Stimulated activated CD4-positive, alpha-beta T cell treated with anti-CD3 and anti-CD28 coated beads, Interleukin-1b, Interleukin-23, amount 100 ng/mL, for 24 hours (primary cell): ENCODE results near the gene STIM1.
"Not testable (repeated sequence)": the region's sequence is repeated elsewhere in the genome, so short reads cannot be mapped to it uniquely, and the experiment has no call there.

Experiments used
- DNase-seq, 4 experiments: peaks; one replicate each; pipeline ENCODE4 v3.0.0-alpha.2; 2020; ENCODE audit warnings: low read depth in 4 of 4, low spot score in 1 of 4

Gene STIM1

DNA sequence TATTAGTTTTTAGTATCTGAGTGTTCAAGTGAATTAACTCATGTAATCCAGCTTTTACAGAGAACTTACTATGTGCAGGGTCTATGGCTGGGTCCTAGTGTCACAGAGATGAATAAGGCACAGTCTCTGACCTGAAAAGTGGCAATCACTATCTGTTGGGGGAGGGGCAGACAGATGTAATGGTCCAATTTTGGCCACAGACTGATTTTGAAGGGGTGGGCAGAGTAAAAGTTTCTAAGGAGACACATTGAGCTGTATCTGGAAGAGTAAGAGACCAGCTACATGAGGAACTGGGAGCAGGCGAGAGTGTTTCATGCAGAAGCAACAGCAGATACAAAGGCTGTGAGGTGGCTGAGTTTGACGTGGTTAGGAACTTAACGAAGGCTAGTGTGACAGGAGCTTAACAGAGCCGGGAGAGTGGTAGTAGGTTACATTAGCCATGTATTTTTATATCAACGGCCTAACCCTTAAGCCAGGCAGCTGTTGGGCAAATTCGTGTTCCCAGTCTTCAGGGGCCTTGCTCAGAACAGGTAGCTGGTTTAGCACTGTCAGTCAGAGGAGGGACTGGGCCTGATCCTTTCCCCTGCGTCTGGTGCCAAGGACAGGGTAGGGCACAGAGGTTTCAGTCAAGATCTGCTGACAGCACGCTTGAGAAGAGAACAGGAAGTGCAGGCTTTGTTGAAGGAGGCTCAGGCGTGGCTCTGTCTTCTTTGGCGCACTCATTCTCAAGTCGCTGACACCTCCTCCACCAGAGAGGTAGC lies 1.4 kb upstream of the STIM1 start:
- DNase-seq, result peak in 2 of 4 experiments; percentile 25 to 42

- no peak for DNase-seq
Observed at GRCh38 chr11:3854660-3854976, 846 bp upstream of the STIM1 start.

DNA sequence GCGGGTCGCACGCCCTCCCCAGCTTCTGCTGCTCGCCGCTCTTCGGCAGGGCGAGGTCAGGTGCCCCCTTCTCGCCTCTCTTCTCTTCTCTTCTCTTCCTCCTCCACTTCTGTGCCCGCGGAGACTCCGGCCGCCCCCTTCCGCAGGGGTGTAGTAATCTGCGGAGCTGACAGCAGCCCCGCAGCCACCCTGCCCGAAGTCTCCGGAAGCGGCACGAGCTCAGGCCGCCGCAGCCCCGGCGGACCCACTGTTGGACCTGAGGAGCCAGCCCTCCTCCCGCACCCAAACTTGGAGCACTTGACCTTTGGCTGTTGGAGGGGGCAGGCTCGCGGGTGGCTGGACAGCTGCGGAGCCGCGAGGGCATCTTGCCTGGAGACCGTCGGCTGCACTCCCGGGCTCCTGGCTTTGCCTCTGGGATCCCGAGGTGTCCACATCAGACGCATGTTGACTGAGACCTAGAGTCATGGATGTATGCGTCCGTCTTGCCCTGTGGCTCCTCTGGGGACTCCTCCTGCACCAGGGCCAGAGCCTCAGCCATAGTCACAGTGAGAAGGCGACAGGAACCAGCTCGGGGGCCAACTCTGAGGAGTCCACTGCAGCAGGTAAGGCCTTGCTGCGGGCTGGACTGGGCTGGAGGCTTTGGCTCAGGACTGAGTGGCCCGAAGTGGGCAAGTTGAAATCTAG lies 486 bp downstream of the STIM1 start:
- no peak for DNase-seq

DNA sequence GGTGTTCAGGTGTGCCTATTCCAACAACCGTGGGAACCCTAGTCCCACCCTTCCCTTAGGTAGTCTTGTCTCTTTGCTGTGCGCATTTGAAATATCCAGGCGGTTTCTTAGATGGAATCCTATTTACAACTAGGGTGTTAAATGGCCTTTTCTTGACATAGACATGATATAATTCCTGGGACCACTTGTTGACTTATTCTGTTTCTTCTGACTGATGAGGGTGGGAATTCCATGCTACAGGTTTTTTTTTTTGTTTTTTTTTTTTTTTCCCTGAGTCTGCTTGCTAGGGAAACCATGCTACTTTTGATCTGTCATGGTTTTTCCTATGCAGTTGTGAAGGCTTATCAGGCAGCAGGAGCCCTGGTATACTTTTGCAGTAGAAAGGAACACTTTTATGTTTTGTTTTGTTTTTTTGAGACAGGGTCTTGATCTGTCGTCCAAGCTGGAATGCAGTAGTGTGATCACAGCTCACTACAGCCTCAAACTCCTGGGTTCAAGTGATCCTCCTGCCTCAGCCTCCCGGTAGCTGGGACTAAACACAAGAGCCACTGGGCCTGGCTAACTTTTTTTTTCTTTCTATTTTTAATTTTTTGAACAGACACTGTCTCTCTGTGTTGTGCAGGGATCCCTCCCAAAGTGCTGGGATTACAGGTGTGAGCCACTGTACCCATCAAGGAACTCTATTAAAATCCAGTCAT lies 1.5 kb downstream of the STIM1 start:
- no peak for DNase-seq

- DNase-seq, result no peak
Observed at GRCh38 chr11:3857628-3858027, 2.2 kb downstream of the STIM1 start.

GRCh38 chr11:3859373-3859881 lies 4.0 kb downstream of the STIM1 start:
- no peak for DNase-seq

DNA sequence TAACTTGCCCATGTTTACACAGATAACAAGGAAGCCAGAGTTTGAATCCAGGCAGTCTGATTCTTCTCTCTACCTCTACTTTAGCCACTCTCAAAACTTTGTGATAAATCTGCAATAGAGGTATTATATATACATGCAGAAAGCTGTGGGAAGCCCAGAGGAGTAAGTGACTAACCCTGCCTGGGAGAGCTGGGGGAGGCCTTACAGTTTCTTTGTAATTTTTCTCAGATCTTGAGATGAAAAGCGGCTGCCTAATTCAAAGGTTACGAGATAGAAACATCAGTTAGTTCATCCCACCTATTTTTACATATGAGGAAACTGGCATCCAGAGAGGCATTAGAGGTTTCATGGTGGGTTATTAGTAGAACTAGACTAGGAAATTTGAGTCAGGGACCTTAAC lies 4.9 kb downstream of the STIM1 start:
- no peak for DNase-seq

- not testable (repeated sequence) for DNase-seq
Observed at GRCh38 chr11:3860898-3861393, 5.5 kb downstream of the STIM1 start.

DNA sequence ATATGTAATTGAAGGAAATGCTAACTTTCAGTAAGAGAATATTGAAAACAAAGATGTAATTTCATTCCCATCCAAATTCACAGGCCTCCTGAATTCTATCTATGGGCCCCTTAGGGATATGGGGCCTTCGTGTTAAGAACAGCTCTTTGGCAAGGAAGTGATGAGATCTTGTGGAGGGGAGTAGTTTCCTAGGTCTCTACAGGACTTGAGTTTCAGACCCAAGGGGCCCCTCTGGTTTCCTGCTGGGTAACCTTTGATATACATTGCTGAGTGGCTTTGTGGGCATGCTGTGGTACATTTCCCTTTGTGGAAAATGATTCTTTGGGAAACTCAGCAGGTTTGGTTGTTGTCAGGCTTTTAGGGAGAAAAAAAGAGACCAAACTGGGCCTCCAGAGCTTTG lies 6.2 kb downstream of the STIM1 start:
- no peak for DNase-seq

- DNase-seq, result no peak
Observed at GRCh38 chr11:3865388-3866193, 10.1 kb downstream of the STIM1 start.

DNA sequence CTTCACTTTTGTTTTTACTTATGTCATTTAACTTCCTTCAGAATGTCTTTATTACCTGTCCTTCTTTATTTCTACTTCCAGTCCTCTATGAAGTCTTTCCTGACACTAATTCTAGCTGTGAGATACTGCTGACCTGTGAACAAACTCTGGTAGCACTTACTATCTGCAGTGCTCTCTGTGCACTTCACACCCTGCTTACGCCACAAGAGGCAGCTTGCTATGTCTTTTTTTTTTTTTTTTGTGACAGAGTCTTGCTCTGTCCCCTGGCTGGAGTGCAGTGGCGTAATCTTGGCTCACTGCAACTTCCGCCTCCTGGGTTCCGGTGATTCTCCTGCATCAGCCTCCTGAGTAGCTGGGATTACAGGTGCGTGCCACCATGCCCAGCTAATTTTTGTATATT lies 10.7 kb downstream of the STIM1 start:
- DNase-seq, result no peak

DNA sequence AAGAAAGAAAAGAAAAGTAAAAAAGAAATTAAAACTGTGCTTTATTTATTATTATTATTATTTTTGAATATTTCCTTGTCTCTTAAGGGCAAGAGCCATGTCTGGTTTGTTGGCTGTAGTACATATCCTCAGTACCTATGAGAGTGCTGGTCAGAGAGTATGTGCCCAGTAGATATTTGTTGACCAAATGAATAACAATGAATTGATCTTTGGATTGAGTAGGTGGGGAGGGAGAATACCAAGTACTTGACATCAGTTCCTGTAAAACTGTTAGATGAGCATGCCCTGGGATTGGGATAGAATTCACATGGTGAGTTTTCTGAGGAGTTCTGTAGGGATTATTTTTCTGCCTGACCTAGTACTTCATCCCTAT lies 11.4 kb downstream of the STIM1 start:
- no peak for DNase-seq

- no peak for DNase-seq
Observed at GRCh38 chr11:3867209-3868091, 12.0 kb downstream of the STIM1 start.

DNA sequence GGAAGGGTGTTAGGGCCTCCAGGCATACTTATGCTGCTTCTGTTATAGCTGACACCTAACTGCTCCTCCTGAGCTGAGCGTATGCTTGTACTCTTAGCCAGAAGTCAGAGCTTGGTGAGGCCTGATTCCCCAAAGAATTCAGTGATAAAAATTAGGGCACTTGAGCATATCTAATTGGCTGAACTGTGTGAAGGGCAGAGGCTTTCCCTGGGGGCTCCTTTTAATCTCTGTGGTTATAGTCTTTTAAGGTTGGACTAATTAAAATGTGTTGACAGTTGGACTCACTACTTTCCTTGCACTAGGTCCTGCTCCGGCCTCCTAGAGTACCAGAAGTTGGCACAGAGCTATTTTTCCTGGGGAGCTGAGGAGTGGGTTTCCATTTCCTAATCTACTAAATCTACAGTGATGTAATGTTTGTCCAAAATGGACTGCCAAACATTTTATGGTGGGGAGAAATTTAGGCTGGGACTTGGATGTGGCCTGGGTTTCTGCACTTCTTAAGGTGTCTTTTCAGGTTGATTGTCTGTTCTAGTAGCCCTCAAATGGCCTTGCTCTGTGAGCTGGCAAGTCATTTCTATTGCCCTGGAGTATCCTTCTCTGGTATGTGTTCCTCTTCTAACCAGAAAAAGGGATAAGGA lies 18.4 kb downstream of the STIM1 start:
- DNase-seq, result no peak

DNA sequence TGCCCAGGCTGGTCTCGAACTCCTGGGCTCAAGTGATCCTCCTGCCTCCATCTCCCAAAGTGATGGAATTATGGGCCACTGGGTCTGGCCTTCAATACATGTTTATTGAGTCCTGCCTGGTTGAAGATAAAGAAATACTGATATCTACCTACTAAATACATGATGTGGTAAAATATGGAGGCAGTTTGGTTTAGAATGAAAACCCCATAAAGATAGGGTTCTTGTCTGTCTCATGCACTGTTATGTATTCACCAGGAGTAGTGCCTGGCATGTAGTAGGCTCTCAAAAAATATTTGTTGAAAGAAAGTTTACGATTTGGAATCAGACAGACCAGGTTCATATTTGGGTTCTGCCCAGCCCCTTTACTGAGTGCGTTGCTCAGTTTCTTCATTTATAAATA lies 21.1 kb downstream of the STIM1 start:
- DNase-seq, result no peak

DNA sequence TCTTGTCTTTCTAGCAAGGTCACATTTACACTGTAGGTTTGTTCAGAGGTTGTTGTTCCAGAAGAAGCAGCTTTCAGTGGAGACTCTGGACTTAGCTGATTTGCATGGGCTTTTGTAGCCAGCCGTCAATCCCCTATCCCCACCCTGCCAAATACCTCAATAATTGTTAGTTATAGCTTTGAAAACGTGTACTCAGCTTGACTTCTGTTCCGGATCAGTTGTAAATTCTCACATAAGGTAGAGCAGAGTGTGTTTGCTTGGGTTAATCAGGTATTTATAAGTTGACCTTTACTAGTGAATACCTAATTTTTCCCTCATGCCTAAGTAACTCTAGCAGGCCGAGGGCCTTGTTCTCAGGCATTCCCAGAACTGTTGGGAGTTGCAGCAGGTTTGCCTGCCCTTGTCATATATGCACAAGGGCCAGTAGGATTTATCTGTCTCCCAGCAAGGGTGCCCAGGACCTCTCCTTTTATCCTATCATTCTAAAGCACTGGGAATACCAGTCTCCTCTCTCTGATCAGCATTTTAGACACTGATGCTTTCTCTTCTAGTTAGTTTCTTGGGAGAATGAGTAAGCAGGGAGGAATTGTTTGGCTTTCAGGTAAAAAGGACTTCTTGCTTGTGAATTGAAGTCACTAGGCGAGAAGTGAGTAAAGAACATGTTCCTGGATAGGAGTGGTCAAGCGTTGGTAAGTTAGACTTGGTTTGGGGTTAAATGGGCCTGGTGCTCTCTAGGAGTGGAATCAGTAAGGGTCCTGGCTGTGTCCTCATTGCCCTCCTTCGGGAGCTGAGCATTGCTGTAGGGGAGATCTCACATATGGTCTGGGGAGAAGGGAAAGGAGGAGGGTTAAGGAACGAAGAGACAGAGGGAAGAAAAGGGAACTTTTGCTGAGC lies 22.1 kb downstream of the STIM1 start:
- no peak for DNase-seq

- DNase-seq, result no peak
Observed at GRCh38 chr11:3878258-3878584, 22.8 kb downstream of the STIM1 start.

DNA sequence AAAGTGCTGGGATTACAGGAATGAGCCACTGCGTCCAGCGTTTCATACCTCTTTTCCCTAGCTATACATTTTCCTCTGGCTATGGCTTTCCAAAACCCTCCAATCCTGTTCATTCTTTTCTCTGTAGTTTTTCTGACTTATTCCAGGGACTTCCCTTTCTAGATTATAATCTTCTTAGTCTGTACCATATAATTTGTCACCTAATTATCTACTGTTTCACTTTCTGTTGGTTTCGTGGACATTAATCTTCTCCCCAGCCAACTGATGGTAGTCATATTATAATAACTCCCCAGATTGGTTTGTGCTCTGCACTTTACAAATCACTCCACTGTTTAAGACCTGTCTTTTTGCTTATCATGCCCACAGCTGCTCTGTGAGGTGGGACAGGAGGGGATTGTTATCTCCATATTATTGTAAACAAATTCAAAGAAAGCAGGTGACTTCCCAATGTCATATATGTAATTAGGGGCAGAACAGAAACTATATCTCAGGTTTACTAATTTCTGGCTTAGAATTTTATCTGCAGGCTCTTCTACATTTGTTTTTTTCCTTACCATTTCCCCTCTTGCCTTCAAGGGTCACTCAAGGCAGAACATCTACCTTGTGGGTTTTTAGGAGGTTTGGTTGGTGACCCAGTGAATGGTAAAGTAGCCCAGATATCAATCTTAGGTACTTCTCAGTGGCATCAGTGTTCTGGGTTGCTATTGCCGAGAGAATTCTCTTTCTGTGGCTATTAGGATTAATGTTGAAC lies 23.9 kb downstream of the STIM1 start:
- DNase-seq, result no peak
